BJ (cell line): ENCODE measurements around the gene STRBP. TPM values are rescaled to one million over a fixed set of nuclear protein-coding genes. Genes with fewer than 3 reads are reported as not detected.

Source experiments
- CTCF ChIA-PET: fragments of 350-600 bp; formaldehyde crosslinking; extraction: SDS; loops from one replicate; lab custom pipeline; 2021; ENCODE audit warnings: antibody characterized with exemption, inconsistent platforms; lab: Yijun Ruan, JAX
- POLR2A ChIA-PET: fragments of 300-600 bp; sonication (Branson Sonifier 250); formaldehyde crosslinking; extraction: SDS; loops from one replicate; lab custom pipeline; 2021; ENCODE audit warnings: antibody characterized with exemption; lab: Charles Lee
- DNase-seq: peaks from one replicate; pipeline ENCODE4 v3.0.0-alpha.2; 2011; ENCODE audit warnings: low read depth
- H3K27me3 ChIP-seq: 2 replicates; pipeline ENCODE4 v1.6.0; 2011; ENCODE audit warnings: low read length; ENCODE audit not compliant: control insufficient read depth, insufficient read depth
- H3K36me3 ChIP-seq: 2 replicates; pipeline ENCODE4 v1.5.1; 2011; ENCODE audit warnings: low read length; ENCODE audit not compliant: control insufficient read depth, insufficient read depth
- H3K4me3 ChIP-seq: 2 replicates; pipeline ENCODE4 v1.5.1; 2011; ENCODE audit warnings: low read depth, mild to moderate bottlenecking, control low read depth, low read length
- polyA plus RNA-seq: library from polyadenylated mRNA; depleted of rRNA; stranded (reverse); fragments of >200 nt; gene quantifications from 2 replicates; pipeline ENCODE4 v1.2.3, GENCODE V29; 2011
- TF ChIP-seq, protein P1 (sequence below): IDR thresholded peaks from 2 replicates; pipeline ENCODE4 v1.5.1; 2011; ENCODE audit warnings: low read depth, mild to moderate bottlenecking, control low read depth, inconsistent platforms, low read length, moderate library complexity; ENCODE audit not compliant: insufficient read depth

Gene STRBP
- polyA plus RNA-seq, 1 experiment, result 1.1 TPM

DNA sequence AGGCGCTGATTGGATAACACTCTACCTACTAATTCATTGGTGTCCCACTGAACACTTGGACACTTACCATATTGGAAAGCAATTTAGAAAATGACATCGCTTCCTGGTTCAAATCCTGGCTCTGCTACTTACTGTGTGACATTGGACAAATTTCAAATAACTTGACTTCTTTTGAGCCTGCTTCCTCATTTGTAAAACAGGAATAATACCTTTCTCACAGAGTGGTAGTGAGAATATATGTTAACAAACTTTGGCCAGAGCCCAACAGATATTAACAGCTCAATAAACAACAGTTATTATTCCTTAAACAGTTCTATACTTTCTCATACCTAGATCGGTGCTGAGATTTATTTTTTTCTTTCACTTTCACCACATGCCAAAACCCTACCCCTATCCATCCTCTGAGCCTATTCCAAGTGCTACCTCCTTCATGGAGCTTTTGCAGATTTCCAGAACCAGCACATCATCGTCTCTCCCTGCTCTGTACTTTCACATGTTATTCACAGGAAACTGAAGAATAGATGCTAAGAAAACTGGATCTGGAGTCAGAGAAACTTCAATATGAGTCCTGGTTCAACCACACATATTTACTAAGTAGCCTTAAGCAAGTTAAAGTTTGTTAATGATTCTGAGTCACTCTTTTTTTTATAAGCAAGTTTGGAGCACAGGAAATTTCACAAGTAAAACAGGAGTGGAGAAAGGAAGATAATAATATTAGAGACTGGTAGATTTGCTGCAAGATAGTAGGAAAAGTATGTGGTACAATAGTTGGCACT is 92.3 kb downstream of the STRBP start:
- Histone ChIP-seq H3K27me3 (no peaks in the 10 kb centered on the region), H3K36me3 (no peaks in the 10 kb centered on the region), H3K4me3 (no peak overlapping the region)
- ChIA-PET POLR2A (no interaction called here), CTCF (no interaction called here)
- DNase-seq, result peak; percentile 26
- TF ChIP-seq, protein P1, sequence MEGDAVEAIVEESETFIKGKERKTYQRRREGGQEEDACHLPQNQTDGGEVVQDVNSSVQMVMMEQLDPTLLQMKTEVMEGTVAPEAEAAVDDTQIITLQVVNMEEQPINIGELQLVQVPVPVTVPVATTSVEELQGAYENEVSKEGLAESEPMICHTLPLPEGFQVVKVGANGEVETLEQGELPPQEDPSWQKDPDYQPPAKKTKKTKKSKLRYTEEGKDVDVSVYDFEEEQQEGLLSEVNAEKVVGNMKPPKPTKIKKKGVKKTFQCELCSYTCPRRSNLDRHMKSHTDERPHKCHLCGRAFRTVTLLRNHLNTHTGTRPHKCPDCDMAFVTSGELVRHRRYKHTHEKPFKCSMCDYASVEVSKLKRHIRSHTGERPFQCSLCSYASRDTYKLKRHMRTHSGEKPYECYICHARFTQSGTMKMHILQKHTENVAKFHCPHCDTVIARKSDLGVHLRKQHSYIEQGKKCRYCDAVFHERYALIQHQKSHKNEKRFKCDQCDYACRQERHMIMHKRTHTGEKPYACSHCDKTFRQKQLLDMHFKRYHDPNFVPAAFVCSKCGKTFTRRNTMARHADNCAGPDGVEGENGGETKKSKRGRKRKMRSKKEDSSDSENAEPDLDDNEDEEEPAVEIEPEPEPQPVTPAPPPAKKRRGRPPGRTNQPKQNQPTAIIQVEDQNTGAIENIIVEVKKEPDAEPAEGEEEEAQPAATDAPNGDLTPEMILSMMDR, result no peak

DNA sequence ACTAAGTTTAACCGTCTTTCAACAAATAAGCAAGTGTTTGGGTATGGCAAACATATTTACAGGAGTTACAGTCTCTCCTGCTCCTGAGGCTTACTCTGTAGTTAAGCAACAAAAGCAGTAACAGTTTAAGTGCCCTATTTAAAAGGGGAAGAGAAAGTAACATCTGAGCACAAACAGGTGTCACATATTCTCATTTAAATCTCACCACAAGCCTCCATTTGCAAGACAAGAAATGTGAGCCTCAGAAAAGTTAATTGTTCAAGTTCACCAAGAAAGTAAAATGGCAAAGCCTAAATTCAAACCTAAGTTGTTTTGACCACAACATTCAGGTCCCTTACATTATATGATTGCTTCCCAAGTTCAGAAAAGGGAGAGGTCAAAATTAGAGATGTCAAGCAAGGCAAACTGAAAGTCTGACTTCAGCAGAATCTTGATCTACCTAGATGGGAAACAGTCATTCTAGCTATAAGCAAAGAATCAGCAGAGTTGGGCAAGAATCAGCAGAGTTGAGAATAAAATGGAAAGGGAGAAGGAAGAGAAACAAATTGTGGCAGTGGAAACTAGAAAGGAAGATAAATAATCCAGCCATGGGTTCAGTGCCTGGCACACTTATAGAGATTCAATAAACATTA is 93.4 kb downstream of the STRBP start:
- H3K36me3 ChIP-seq, result no peaks in the 10 kb centered on the region
- POLR2A ChIA-PET, result no interaction called here
- CTCF ChIA-PET, result no interaction called here

DNA sequence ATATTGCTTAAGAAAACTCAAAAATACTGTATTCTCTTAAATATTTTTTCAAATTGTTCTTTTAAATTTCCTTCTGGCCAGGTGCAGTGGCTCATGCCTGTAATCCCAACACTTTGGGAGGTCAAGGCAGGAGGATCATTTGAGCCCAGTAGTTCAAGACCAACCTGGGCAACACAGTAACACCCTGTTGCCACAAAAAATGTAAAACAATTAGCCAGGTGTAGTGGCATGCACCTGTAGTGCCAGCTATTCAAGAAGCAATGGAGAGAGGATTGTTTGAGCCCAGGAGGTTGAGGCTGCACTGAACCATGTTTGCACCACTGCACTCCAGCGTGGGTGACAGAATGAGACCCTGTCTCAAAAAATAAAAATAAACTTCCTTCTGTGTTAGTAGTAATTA is 94.3 kb downstream of the STRBP start:
- Histone ChIP-seq H3K4me3 (no peak overlapping the region), H3K27me3 (no peaks in the 10 kb centered on the region), H3K36me3 (no peaks in the 10 kb centered on the region)
- TF ChIP-seq, protein P1, result no peak
- CTCF ChIA-PET, result no interaction called here
- DNase-seq, result no peak
- POLR2A ChIA-PET, result no interaction called here

More for the DNA sequence above, 93.4 kb downstream of the STRBP start:
- H3K4me3 ChIP-seq, result no peak overlapping the region
- H3K27me3 ChIP-seq, result no peaks in the 10 kb centered on the region
- TF ChIP-seq, protein P1, result no peak
- DNase-seq, result no peak

DNA sequence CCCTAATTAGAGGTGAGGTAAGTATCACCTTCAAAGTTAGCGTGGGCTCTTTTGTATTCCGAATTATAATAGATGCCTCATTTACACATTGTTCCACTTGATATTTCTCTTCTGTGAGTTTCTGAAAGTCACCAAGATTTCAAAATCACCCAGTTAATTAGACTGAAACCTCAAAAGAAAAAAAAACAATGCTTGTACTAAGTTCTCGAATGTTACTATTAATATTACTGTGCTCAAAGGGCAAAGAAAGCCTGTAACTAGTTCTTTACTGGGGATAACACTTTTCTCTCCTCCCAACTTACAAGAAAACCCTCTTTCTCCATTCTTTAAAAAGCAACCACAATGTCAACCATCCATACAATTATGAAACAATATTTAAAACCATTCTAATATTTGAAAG is 98.5 kb downstream of the STRBP start:
- no peak for DNase-seq
- Histone ChIP-seq H3K4me3 (no peak overlapping the region), H3K27me3 (no peaks in the 10 kb centered on the region), H3K36me3 (no peaks in the 10 kb centered on the region)
- ChIA-PET POLR2A (no interaction called here), CTCF (no interaction called here)
- TF ChIP-seq, protein P1, result no peak

DNA sequence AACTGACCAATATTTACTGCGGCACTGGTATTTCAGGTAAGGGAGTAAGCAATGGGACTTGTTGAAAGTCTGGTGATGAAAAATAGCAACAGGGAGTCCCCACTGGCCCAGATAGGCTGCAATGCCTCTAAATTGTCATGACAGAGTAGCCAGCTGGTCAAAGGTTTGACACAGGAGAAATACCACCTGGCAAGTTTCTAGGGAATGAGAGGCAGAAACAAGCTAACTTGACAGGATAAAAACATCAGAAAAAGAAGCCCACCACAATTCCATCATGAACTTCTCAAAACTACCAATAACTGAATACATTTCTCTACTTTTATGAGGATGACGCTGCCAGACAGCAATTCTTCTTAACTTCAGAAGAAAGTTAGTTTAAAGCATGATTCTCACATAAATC is 99.8 kb downstream of the STRBP start:
- CTCF ChIA-PET, result no interaction called here
- H3K27me3 ChIP-seq, result no peaks in the 10 kb centered on the region
- H3K36me3 ChIP-seq, result no peaks in the 10 kb centered on the region
- H3K4me3 ChIP-seq, result no peak overlapping the region
- TF ChIP-seq, protein P1, result no peak
- no peak for DNase-seq
- POLR2A ChIA-PET, result no interaction called here
